Epithelial cell of prostate (primary cell): ENCODE results near the gene TIGD3.

Source experiments
- DNase-seq: peaks from one replicate; pipeline ENCODE4 v3.0.0-alpha.2; 2011; ENCODE audit warnings: low read depth, low spot score
- H3K27ac ChIP-seq: fragments of 450-650 bp; 2 replicates; pipeline ENCODE4 v1.5.1; 2017; ENCODE audit warnings: mild to moderate bottlenecking

The TIGD3 gene

DNA sequence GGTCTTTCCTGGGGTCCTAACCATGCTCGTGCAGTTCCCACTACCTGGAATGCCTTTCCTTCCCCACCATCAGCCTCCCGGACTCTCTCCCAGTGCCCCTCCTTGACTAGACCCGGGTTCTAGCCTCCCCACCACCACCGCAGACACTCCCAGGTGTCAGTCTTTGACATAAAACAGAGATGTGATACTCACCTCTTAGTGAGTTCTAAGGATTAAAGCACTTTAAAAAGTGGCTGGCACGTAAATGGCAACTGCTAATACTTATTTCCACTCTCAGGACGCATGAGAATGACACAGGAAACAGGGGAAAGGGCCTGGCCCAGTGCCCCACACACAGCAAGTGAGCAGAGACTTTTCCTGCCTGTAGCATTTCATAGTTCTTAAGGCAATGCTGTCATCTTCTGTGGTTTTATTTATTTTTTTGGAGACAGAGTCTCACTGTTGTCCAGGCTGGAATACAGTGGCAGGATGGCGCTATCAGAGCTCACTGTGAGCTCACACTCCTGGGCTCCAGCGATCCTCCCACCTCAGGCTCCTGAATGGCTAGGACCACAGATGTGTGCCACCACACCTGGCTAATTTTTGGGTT, 29.8 kb downstream of the TIGD3 start:
- peak overlapping the region; percentile 99 for H3K27ac ChIP-seq

DNA sequence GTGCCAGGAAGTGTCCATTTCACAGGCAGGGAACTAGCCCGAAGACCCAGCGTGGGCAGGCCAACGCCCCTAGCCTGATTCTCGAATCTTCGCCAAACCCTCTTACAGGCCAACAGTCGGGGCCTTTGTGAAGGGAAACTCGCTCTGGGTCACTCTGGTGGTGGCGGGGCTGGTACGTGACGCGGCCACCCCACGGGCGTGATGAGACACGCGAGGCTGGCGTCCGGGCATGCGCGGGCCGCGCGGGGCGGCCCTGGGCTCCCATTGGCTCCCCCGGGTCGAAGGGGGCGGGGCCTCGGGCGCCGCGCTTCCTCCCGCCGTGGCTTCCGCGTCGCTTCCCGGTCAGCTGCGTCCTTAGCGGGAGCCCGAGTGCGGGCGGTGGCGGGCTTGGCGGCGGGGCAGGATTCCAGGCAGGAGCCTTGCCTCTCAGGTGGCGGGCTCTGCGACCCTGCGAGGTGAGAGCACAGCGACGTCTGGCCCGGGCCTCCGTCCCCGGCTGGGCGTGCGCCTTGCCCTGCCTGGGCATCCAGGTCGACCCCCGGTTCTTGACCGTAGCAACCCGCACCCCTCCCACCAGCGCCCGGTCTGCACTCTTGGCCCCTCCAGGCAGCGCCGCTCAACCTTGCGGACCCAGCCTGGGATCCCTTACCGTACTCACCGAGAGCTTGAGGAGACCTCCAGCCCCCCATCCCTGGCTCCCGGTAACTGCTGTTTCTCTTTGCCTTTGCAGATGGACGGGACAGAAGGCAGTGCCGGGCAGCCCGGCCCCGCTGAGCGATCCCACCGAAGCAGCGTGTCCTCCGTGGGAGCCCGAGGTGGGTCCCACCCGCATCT, 32.0 kb downstream of the TIGD3 start, which contains the start of gene FRMD8:
TSS of gene FRMD8 (plus strand) at position 331 of the 834 bp plus-strand sequence. CDS start at position 731, 400 bp downstream.
- peak within 1 kb of the TSS; percentile 99 for H3K27ac ChIP-seq
- DNase-seq: no peak

More for the DNA sequence above, 29.8 kb downstream of the TIGD3 start:
- DNase-seq: no peak

DNA sequence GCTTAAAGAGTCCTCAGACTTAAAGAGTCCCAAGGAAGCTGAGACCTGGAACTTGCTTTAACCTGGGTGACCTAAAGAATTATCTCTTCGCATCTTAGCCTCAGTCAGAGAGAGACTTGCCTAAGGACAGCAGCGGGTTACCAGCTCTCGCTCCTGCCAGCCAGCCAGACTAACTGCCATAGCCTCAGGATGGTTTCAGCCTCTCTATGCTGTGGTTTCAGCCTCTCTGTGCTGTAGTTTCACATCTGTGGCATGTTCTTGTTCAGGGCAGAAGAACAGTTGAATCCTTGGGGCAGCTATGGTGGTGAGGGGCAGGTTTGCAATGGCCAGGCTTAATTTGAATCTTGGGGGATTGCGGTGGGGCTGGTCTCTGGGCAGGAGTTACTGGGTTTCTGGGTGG, 34.2 kb downstream of the TIGD3 start:
- no peak overlapping the region for H3K27ac ChIP-seq
- DNase-seq: no peak

DNA sequence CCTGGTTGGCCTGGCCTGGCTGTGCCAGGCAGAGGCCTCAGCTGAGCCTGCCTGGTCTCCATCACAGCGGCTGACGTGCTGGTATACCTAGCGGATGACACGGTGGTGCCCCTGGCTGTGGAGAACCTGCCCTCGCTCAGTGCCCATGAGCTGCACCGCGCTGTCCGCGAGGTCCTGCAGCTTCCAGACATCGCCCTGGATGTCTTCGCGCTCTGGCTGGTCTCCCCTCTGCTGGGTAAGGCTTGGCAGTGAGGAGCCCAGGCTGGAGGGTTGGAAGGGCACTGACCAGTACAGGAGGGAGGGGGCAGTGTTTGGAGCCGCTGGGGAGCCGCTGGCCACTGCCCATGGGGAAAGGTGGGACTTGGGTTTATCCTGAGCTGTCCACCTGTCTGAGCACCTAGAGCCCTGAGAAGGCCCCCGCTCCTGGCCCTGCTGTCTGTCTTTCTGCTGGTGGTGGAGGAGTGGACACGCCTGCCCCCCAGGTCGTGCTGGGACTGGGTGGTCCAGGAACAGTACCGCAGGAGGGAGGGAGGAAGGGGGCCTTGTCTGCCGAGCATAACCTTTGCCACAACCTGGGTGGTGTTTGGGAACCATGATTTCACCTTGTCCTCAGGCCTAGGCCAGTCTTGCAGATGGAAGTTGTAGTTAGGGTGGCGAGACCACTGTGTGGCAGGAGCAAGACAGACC, 34.9 kb downstream of the TIGD3 start:
- no peak overlapping the region for H3K27ac ChIP-seq
- no peak for DNase-seq

DNA sequence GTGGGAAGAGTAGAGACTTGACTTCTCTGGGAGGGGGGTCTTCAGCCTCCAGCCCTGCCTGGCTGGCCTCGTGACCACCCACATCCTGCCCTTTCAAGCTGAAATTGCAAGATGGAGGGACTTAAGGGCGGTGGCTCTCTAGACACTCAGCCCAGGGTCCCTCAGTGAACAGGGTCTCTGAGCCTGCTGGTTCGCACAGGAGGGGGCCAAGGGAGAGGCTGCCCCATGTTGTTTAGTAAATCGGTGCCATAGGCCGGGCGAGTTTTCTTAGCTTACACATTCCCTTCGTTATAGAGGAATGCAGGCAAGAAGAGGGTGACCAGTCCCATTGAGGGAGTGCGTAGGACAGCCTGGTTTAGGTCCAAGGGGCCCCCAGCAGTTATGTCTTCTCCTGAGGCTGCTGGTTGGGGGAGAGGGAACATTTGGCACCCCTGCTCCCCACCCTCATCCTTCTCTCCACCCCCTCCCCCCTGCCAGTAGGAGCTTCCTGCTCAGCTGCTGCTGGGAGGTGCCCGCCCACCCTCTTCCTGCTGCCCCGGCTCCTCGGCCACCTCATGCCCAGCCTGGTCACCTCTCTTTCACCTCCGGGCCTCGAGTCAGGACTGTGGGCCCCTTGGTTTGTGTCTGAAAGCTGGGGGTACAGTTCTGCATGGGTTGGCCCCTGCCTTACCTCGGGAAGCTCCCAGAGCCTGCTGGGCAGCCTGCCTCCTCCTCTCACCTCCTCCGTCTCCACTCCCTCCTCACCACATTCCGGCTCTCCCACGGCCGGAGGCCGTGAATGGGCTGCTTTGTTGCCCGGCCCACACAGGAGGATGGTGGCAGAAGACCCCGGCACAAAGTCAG, 35.8 kb downstream of the TIGD3 start:
- H3K27ac ChIP-seq: peak overlapping the region; percentile 33
- DNase-seq: no peak

DNA sequence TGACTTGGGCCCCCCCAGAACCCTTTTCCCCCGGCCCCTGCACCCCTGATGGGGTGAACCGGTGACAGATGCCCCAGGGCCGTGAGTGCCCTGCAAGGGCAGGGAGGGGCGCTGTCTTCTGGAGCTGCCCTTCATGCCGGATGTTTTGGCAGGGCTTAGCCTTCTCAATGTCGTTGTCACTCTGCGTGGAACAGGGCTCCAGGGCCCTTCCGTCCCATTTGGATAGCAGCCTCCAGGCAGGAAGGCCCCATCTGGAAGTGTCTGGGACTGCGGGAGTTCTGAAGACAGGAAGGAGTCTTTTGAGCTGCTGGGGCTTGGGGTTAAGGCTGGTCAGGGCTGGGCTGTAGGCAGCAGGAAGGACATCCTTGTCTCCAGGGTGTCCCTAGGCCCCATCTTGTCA, 36.4 kb downstream of the TIGD3 start:
- no peak for DNase-seq
- peak overlapping the region; percentile 33 for H3K27ac ChIP-seq

DNA sequence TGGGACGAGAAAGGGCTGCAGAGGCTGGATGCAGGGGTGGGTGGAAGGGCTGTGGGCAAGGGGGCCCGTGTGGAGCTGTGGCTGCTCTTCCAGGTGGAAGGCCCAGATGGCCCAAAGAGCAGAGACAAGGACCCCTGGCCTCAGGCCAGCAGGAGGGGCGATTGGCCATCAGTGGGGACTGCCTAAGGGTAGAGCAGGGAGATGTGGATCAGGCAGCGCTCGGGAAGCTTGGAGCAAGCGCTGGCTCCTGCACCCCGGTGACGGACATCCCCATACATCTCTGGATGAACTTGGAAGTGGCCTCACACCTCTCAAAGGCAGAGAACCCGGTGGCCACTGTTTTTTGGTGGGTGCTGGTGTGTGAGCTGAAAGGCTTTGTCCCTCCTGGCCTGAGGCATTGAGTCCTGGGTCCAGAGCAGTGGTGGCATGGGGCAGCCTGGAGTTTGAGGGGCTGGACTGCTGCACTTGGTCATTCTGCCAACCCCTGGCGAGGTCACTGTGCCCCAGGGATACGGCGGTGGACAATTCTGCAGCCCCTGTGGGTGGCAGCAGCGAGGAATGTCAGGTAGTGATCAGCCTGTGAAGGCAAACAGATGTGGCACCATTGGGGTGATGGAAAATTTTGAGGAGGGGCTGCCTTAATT, 37.8 kb downstream of the TIGD3 start:
- DNase-seq: no peak
- H3K27ac ChIP-seq: no peak overlapping the region

DNA sequence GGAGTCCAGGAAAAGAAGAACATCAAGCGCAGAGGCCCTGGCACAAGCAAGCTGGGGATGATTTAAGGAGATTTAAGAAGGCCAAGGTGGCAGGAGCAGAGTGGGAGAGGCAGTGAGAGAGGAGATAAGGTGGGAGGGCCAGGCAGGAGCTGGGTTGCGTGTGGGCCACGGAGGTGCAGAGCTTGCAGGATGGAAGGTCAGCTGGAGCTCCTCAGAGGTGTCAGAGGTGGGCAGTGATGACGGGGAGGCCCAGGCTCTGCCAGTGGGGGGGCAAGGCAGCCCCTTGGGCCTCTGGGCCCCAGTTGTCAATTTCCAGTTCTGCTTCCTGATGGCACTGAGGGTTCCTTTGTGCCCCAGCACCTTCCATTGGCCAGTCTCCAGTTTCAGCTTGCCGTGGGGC, 38.3 kb downstream of the TIGD3 start:
- H3K27ac ChIP-seq: no peak overlapping the region
- DNase-seq: no peak

DNA sequence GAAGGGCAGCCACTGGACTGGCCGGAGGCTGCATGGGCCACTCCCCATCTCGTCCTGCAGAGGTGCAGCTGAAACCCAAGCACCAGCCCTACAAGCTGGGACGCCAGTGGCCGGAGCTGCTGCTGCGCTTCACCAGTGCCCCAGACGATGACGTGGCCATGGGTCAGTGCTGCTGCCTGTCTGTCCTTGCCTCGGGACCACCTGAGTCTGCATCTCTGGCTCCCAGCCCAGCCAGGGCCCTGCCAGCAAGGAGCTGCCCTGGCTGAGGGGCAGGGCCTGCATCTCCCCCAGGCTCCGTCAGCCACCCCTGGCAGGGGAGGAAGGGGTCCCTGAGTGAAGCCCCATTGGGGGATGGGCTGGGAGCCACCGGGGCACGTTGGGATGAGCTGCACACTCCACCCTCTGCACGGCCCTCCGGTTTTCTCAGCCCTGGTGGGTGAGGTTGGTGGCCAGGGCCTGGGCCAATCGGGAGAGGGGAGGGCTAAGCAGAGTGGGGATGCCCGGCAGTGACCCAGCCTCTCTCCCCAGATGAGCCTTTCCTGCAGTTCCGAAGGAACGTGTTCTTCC, 39.0 kb downstream of the TIGD3 start:
- H3K27ac ChIP-seq: no peak overlapping the region
- DNase-seq: no peak

DNA sequence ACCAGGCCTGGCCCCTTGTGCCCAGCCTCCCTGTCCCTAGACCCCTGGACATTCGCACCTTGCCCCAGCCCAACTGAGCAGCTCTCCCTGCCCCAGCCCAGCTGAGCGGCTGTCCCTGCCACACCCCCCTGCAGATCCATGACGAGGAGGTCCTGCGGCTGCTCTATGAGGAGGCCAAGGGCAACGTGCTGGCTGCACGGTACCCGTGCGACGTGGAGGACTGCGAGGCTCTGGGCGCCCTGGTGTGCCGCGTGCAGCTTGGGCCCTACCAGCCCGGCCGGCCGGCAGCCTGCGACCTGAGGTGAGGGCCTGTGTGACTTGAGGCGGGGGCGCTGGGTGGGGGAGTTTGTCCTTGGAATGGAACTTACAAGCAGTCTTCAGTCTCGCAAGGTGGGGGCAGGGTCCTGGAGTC, 39.6 kb downstream of the TIGD3 start:
- no peak for DNase-seq

DNA sequence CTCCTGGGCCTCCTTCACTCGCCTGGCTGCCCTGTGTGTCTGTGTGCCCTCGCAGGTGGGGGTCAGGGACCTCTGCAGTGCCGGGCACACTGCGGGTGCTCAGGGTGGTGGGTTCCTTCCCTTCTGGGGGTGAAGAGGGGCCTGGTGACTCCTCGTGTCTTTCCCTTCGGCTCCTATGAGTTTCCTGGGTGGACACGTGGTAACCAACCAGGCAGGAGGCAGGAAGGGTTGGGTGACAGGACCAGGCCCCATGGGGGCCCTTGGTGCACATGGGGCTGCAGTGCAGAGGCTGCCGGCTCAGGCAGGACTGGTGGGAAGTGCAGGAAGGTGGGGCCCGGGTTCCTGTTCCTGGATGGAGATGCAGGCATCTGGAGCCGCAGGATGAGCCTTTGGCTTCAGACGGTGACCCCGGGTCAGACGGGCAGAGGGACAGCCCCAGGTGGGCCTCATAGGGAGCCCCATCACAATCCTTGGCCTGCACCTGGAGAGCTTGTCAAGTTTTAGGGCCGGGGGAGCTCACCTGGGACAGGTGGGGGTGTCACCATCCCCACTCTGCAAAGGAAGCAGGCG, 41.5 kb downstream of the TIGD3 start:
- DNase-seq: no peak
- H3K27ac ChIP-seq: no peak overlapping the region

More for the DNA sequence above, 39.6 kb downstream of the TIGD3 start:
- H3K27ac ChIP-seq: no peak overlapping the region

DNA sequence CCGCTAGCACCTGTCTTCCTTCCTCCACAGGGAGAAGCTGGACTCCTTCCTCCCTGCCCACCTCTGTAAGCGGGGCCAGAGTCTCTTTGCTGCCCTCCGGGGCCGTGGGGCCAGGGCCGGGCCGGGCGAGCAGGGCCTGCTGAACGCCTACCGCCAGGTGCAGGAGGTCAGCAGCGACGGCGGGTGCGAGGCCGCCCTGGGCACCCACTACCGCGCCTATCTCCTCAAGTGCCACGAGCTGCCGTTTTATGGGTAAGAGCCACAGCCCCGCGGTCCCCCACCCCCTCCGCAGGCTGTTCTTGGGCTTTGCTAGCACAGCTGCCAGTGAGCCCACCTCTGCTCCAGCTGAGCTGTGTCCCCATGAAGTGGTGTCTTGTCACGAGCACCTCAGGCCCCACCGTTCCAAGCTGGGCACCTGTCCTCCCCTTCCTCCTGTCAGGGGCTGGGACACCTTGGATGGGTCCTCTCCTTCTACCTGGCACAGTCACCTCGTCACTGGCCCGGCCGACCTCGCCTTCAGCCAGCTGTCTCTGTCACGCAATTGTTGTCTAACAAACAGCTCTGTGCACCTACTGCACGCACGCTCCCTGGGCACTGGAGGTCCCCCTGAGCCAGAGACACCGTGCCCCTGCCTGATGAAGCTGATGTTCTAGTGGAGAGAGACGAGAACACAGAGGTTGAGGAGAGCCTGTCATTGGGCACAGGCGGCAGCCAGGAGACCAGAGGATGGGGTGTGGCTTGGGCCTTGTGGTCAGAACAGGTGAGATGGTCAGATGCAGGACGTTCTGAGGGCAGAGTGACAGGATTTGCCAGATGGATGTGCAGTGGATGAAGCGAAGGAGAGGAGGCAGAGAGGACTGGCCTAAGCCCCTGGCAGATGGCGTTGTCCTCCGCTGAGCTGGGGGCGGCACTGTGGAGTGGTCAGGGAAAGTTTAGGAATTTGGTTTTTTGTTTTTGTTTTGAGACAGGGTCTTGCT, 42.5 kb downstream of the TIGD3 start:
- H3K27ac ChIP-seq: no peak overlapping the region
- DNase-seq: no peak

DNA sequence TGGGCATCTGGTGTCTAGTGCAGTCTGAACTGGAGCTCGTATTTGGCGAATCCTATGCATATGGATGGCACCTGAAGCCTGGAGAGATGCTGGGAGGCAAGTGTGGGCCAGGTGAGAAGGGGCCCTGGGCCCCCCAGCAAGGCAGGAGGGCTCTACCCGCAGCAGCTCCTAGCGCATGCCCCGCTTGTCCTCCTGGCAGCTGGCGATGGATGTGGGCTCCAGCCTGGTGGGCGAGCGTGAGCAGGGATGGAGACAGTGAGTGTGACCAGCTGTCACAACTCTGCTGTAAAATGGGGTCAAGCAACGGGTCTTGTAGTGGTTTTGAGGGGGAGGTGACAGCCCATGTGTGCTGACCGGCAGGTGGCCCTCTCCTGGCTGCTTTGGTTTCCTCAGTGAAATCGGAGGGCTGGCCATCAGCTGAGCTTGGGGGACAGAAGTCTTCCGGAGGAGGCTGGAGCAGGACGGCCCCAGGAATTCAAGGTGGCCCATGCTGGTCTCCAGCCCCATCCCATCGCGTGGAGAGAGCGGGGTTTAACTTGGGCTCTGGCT, 43.9 kb downstream of the TIGD3 start:
- H3K27ac ChIP-seq: no peak overlapping the region
- DNase-seq: no peak

DNA sequence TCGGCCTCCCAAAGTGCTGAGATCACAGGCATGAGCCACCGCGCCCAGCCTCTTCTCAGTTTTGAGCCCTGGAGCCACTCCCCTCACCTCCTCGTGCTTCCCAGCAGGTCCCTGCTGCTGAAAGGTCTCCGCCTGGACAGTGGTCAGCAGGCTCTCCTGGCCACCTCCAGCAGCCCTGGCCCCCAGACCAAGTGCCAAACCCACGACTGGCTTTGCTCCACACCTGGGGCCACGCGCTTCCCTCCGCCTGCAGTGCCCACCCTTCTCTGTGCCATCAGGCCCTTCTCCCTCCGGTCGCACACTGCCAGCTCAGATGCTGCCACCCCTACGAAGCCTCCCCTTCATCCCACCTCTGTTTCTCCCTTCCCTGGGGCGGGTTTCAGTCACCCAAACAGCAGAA, 44.7 kb downstream of the TIGD3 start:
- no peak for DNase-seq

DNA sequence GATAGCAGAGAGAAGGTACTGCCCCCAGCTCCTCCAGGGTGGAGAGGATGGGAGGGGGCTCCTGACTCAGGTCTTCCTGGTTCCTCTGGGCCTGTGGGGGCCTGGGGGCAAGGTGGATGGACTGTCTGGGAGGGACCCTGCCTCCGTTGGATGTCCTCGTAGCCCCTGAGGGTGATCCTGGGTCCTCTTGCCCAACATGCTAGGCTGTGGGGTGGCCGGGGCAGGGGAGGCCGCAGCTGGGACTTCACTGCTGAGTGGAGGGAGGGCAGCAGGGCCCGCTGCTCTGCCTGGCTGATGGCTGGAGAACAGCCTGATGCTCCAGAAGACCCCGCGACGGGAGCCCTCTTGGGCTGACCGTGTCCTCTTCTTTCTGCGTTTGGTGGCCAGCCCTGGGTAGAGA, 45.3 kb downstream of the TIGD3 start:
- H3K27ac ChIP-seq: no peak overlapping the region

More for the DNA sequence above, 44.7 kb downstream of the TIGD3 start:
- H3K27ac ChIP-seq: no peak overlapping the region

DNA sequence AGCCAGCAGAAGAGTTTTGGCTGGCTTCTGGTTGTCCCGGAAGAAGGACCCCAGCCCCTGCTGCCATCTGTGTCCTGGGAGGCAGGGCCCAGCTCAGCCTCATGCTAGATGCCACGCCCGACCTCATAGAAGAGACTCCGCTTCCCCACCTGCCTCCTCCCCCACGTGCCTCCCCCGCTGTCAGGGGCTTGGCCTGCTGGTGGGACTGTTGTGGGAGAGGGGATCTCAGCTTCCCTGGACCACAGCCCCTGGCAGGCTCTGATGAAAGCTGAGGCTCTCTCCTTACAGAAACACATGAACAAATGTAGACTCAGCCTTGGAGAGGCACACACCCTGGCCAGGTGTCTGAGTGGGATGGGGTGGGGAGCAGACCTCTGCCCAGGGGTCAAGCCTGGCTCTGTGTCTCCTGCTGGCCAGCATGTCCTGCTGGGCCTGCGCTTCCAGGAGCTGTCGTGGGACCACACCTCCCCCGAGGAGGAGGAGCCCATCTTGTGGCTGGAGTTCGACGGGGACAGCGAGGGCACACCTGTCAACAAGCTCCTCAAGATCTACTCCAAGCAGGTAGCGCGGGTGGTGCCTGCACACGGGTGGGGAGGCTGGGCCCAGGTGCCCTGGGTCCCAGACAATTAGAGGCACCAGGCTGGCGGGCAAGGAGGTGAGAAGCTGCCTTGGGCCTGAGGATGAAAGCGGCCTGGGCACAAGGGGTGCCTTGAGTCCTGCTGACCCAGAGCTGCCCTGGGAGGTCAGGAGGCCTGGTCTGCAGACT, 45.9 kb downstream of the TIGD3 start:
- no peak overlapping the region for H3K27ac ChIP-seq
- no peak for DNase-seq

More for the DNA sequence above, 45.3 kb downstream of the TIGD3 start:
- no peak for DNase-seq
